ENCODE data around the gene RPS3A.
A peak's percentile ranks its signal among the peaks of the same experiment; 100 is the strongest.
"Not testable (repeated sequence)": the region's sequence is repeated elsewhere in the genome, so short reads cannot be mapped to it uniquely, and the experiment has no call there.

RPS3A gene

GRCh38 chr4:151099229-151099975, at the start of gene RPS3A:
Gene RPS3A, plus strand, starts transcription at chr4:151099628. Its CDS starts 25 bp downstream, at chr4:151099653.
- H3K36me3 ChIP-seq (ENCODE audit: control insufficient read depth in 1 of 2, insufficient read depth in 2 of 2, low read length in 2 of 2), result peaks cover 28 to 29% of the 10 kb centered on the region in 2 donors
- peak within 1 kb of the TSS; percentile 97 for H3K27ac ChIP-seq (ENCODE audit: low read length)
- H3K9me3 ChIP-seq (ENCODE audit: control insufficient read depth in 1 of 2, low read length in 2 of 2), result no peaks in the 10 kb centered on the region
- peak within 1 kb of the TSS; percentile 98 to 99 for H3K4me3 ChIP-seq (ENCODE audit: low read depth in 1 of 2, low read length in 2 of 2)
- H3K4me1 ChIP-seq (ENCODE audit: control insufficient read depth in 1 of 2, insufficient read depth in 2 of 2, low read length in 2 of 2), result peaks cover 11 to 21% of the 10 kb centered on the region in 2 donors
- no peaks in the 10 kb centered on the region for H3K27me3 ChIP-seq (ENCODE audit: low read depth, low read length)

DNA sequence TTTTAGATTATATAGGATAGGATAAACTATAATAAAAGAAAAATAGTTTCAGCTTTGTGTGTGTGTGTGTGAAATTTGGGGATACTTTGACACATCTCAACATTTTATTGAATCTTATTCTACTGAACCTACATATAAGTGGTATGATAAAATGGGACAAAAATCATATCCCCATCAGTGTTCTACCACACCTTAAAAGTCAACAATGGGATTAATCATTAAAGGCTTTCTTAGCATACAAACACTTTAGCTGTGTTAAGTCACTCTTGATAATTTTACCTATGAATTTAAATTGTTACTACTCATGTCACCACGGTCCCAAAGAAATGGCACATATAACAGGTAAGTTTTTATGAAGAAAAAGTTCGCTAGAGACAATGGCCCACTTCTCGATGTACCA, 46.6 kb upstream of the RPS3A start:
- Histone ChIP-seq H3K36me3 (ENCODE audit: control insufficient read depth in 1 of 2, insufficient read depth in 2 of 2, low read length in 2 of 2) (no peaks in the 10 kb centered on the region), H3K27ac (ENCODE audit: low read length) (no peak overlapping the region), H3K4me1 (ENCODE audit: control insufficient read depth in 1 of 2, insufficient read depth in 2 of 2, low read length in 2 of 2) (no peaks in the 10 kb centered on the region), H3K9me3 (ENCODE audit: control insufficient read depth in 1 of 2, low read length in 2 of 2) (no peaks in the 10 kb centered on the region), H3K27me3 (ENCODE audit: low read depth, low read length) (no peaks in the 10 kb centered on the region), H3K4me3 (ENCODE audit: low read depth in 1 of 2, low read length in 2 of 2) (no peak overlapping the region)

DNA sequence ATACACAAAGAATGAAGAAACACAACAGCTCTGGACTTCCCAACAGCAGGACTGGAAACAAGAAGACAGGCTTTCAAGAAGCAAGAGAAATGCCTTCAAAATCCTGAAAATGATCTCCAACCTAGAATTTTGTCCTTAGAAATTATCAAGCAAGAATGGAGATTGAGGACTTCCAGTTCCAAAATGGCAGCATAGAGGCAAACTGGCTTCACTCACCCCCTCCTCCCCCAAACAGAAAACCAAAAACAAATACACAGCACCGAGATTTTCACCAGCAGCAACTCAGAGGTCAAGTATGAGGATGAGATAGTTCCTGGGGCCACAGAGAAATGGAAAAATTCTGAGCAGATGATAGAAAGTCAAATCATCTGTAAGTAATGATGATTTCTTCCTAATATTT, 43.9 kb upstream of the RPS3A start:
- H3K27me3 ChIP-seq (ENCODE audit: low read depth, low read length), result no peaks in the 10 kb centered on the region
- H3K4me3 ChIP-seq (ENCODE audit: low read depth in 1 of 2, low read length in 2 of 2), result no peak overlapping the region
- no peaks in the 10 kb centered on the region for H3K36me3 ChIP-seq (ENCODE audit: control insufficient read depth in 1 of 2, insufficient read depth in 2 of 2, low read length in 2 of 2)
- H3K27ac ChIP-seq (ENCODE audit: low read length), result no peak overlapping the region
- no peaks in the 10 kb centered on the region for H3K4me1 ChIP-seq (ENCODE audit: control insufficient read depth in 1 of 2, insufficient read depth in 2 of 2, low read length in 2 of 2)
- H3K9me3 ChIP-seq (ENCODE audit: control insufficient read depth in 1 of 2, low read length in 2 of 2), result no peaks in the 10 kb centered on the region

GRCh38 chr4:151063143-151063542, 36.3 kb upstream of the RPS3A start:
- not testable (repeated sequence) for H3K27ac ChIP-seq (ENCODE audit: low read length); H3K36me3 ChIP-seq (ENCODE audit: control insufficient read depth in 1 of 2, insufficient read depth in 2 of 2, low read length in 2 of 2); H3K27me3 ChIP-seq (ENCODE audit: low read depth, low read length); H3K9me3 ChIP-seq (ENCODE audit: control insufficient read depth in 1 of 2, low read length in 2 of 2); H3K4me3 ChIP-seq (ENCODE audit: low read depth in 1 of 2, low read length in 2 of 2); H3K4me1 ChIP-seq (ENCODE audit: control insufficient read depth in 1 of 2, insufficient read depth in 2 of 2, low read length in 2 of 2)

- H3K36me3 ChIP-seq (ENCODE audit: control insufficient read depth in 1 of 2, insufficient read depth in 2 of 2, low read length in 2 of 2), result no peaks in the 10 kb centered on the region
- no peak overlapping the region for H3K4me3 ChIP-seq (ENCODE audit: low read depth in 1 of 2, low read length in 2 of 2)
- no peaks in the 10 kb centered on the region for H3K4me1 ChIP-seq (ENCODE audit: control insufficient read depth in 1 of 2, insufficient read depth in 2 of 2, low read length in 2 of 2)
- no peaks in the 10 kb centered on the region for H3K27me3 ChIP-seq (ENCODE audit: low read depth, low read length)
- H3K9me3 ChIP-seq (ENCODE audit: control insufficient read depth in 1 of 2, low read length in 2 of 2), result no peaks in the 10 kb centered on the region
- H3K27ac ChIP-seq (ENCODE audit: low read length), result no peak overlapping the region
These were observed 32.0 kb upstream of the RPS3A start for GRCh38 chr4:151067316-151067970.

- Histone ChIP-seq H3K27me3 (ENCODE audit: low read depth, low read length) (no peaks in the 10 kb centered on the region), H3K36me3 (ENCODE audit: control insufficient read depth in 1 of 2, insufficient read depth in 2 of 2, low read length in 2 of 2) (no peaks in the 10 kb centered on the region), H3K27ac (ENCODE audit: low read length) (no peak overlapping the region), H3K4me1 (ENCODE audit: control insufficient read depth in 1 of 2, insufficient read depth in 2 of 2, low read length in 2 of 2) (no peaks in the 10 kb centered on the region), H3K9me3 (ENCODE audit: control insufficient read depth in 1 of 2, low read length in 2 of 2) (no peaks in the 10 kb centered on the region), H3K4me3 (ENCODE audit: low read depth in 1 of 2, low read length in 2 of 2) (no peak overlapping the region)
These were observed 25.0 kb upstream of the RPS3A start for GRCh38 chr4:151074416-151074916.

DNA sequence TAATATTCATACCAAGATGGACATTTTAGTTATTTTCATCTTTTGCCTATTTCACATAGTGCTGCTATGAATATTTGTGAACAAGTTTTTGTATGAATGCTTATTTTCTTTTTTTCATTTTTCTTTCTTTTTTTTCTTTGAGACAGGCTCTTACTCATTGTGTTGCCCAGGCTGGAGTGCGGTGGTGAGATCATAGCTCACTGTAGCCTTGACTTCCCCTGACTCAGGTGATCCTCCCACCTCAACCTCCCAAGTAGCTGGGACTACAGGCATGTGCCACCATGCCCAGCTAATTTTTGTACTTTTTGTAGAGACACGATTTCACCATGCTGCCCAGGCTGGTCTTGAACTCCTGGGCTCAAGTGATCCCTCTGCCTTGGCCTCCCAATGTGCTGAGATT, 21.4 kb upstream of the RPS3A start:
- not testable (repeated sequence) for H3K4me3 ChIP-seq (ENCODE audit: low read depth in 1 of 2, low read length in 2 of 2); H3K36me3 ChIP-seq (ENCODE audit: control insufficient read depth in 1 of 2, insufficient read depth in 2 of 2, low read length in 2 of 2); H3K9me3 ChIP-seq (ENCODE audit: control insufficient read depth in 1 of 2, low read length in 2 of 2); H3K27me3 ChIP-seq (ENCODE audit: low read depth, low read length); H3K4me1 ChIP-seq (ENCODE audit: control insufficient read depth in 1 of 2, insufficient read depth in 2 of 2, low read length in 2 of 2); H3K27ac ChIP-seq (ENCODE audit: low read length)

DNA sequence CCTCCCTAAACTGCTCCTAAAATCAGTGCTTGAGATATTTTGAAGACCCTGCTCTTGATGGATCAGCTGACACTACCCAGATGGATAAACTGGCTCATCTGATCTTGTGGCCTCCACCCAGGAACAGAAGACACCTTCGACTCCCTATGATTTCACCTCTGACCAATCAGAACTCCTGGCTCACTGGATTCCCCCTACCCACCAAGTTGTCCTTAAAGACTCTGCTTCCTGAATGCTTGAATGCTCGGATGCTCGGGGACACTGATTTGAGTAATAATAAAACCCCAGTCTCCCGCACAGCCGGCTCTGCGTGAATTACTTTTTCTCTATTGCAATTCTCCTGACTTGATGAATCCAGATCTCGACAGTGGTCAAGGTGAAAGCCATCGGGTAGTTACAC, 12.0 kb upstream of the RPS3A start:
- Histone ChIP-seq H3K4me3 (ENCODE audit: low read depth in 1 of 2, low read length in 2 of 2) (no peak overlapping the region), H3K36me3 (ENCODE audit: control insufficient read depth in 1 of 2, insufficient read depth in 2 of 2, low read length in 2 of 2) (no peaks in the 10 kb centered on the region), H3K4me1 (ENCODE audit: control insufficient read depth in 1 of 2, insufficient read depth in 2 of 2, low read length in 2 of 2) (no peaks in the 10 kb centered on the region), H3K27ac (ENCODE audit: low read length) (no peak overlapping the region), H3K27me3 (ENCODE audit: low read depth, low read length) (no peaks in the 10 kb centered on the region), H3K9me3 (ENCODE audit: control insufficient read depth in 1 of 2, low read length in 2 of 2) (no peaks in the 10 kb centered on the region)

- Histone ChIP-seq H3K9me3 (ENCODE audit: control insufficient read depth in 1 of 2, low read length in 2 of 2) (no peaks in the 10 kb centered on the region), H3K36me3 (ENCODE audit: control insufficient read depth in 1 of 2, insufficient read depth in 2 of 2, low read length in 2 of 2) (no peaks in the 10 kb centered on the region), H3K4me3 (ENCODE audit: low read depth in 1 of 2, low read length in 2 of 2) (no peak overlapping the region), H3K27ac (ENCODE audit: low read length) (no peak overlapping the region), H3K27me3 (ENCODE audit: low read depth, low read length) (no peaks in the 10 kb centered on the region), H3K4me1 (ENCODE audit: control insufficient read depth in 1 of 2, insufficient read depth in 2 of 2, low read length in 2 of 2) (no peaks in the 10 kb centered on the region)
These were observed 8.4 kb upstream of the RPS3A start for GRCh38 chr4:151091047-151091446.

DNA sequence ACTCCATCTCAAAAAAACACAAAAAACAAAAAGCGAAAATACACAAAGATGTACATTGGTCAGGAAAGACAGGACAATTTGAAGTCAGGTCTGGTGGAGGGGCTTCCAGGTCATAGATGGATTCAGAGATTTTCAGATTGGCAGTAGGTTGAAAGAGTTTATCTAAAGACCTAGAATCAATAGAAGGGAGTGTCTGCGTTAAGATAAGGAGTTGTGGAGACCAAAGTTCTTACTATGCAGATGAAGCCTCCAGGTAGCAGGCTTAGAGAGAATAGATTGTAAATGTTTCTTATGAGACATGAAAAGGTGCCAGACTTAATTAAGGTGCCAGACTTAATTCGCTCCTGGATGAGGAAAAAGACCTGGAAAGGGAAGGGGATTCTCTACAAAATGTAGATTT, 6.9 kb upstream of the RPS3A start:
- H3K27ac ChIP-seq (ENCODE audit: low read length), result no peak overlapping the region
- H3K27me3 ChIP-seq (ENCODE audit: low read depth, low read length), result no peaks in the 10 kb centered on the region
- H3K9me3 ChIP-seq (ENCODE audit: control insufficient read depth in 1 of 2, low read length in 2 of 2), result no peaks in the 10 kb centered on the region
- H3K4me3 ChIP-seq (ENCODE audit: low read depth in 1 of 2, low read length in 2 of 2), result no peak overlapping the region
- H3K4me1 ChIP-seq (ENCODE audit: control insufficient read depth in 1 of 2, insufficient read depth in 2 of 2, low read length in 2 of 2), result no peaks in the 10 kb centered on the region
- no peaks in the 10 kb centered on the region for H3K36me3 ChIP-seq (ENCODE audit: control insufficient read depth in 1 of 2, insufficient read depth in 2 of 2, low read length in 2 of 2)

GRCh38 chr4:151093203-151093602, 6.2 kb upstream of the RPS3A start:
- Histone ChIP-seq H3K9me3 (ENCODE audit: control insufficient read depth in 1 of 2, low read length in 2 of 2) (no peaks in the 10 kb centered on the region), H3K27ac (ENCODE audit: low read length) (no peak overlapping the region)

More at GRCh38 chr4:151093203-151093602, 6.2 kb upstream of the RPS3A start:
- H3K27me3 ChIP-seq (ENCODE audit: low read depth, low read length), result no peaks in the 10 kb centered on the region
- no peaks in the 10 kb centered on the region for H3K36me3 ChIP-seq (ENCODE audit: control insufficient read depth in 1 of 2, insufficient read depth in 2 of 2, low read length in 2 of 2)
- H3K4me3 ChIP-seq (ENCODE audit: low read depth in 1 of 2, low read length in 2 of 2), result no peak overlapping the region
- H3K4me1 ChIP-seq (ENCODE audit: control insufficient read depth in 1 of 2, insufficient read depth in 2 of 2, low read length in 2 of 2), result no peaks in the 10 kb centered on the region

Data from muscle layer of duodenum (tissue), 2 donors.